Uterus (tissue), 4 donors: ENCODE measurements around the gene SOS2. TPM values are rescaled to one million over a fixed set of nuclear protein-coding genes. Genes with fewer than 3 reads are reported as not detected.
"Not testable (repeated sequence)": the region's sequence is repeated elsewhere in the genome, so short reads cannot be mapped to it uniquely, and the experiment has no call there.

Source experiments
- DNase-seq, 2 donors: peaks; one replicate each; pipeline ENCODE4 v3.0.0-alpha.2; 2019 to 2020
- H3K27ac ChIP-seq, 2 donors: fragments of 200-600 bp; sonication (generic); 1 replicate in 1 of 2; 2 replicates in 1 of 2; pipeline ENCODE4 v1.5.1; 2016 to 2018
- H3K27me3 ChIP-seq, 2 donors: fragments of 200-600 bp; sonication (generic); one replicate each; pipeline ENCODE4 v1.5.1; 2018 to 2019; ENCODE audit warnings: control low read depth in 1 of 2
- H3K36me3 ChIP-seq, 2 donors: fragments of 200-600 bp; sonication (generic); one replicate each; pipeline ENCODE4 v1.5.1; 2019; ENCODE audit warnings: control low read depth in 1 of 2
- H3K4me1 ChIP-seq, 2 donors: fragments of 200-600 bp; sonication (generic); one replicate each; pipeline ENCODE4 v1.5.1; 2018 to 2019; ENCODE audit warnings: control low read depth in 1 of 2
- H3K4me3 ChIP-seq, 2 donors: fragments of 200-600 bp; sonication (generic); 1 replicate in 1 of 2; 2 replicates in 1 of 2; pipeline ENCODE4 v1.5.1; 2018 to 2019; ENCODE audit warnings: mild to moderate bottlenecking in 1 of 2
- H3K9me3 ChIP-seq, 2 donors: fragments of 200-600 bp; sonication (generic); one replicate each; pipeline ENCODE4 v1.5.1; 2019; ENCODE audit warnings: control low read depth in 1 of 2
- CTCF ChIP-seq, 4 experiments: fragments of 200-600 bp in 2 of 4; fragments of 450-650 bp in 2 of 4; sonication (generic) in 2 of 4; IDR thresholded peaks; one replicate each; pipeline ENCODE4 v1.5.1; 2016 to 2019; ENCODE audit warnings: antibody characterized with exemption in 4 of 4, mild to moderate bottlenecking in 2 of 4, moderate library complexity in 1 of 4
- POLR2A ChIP-seq, 2 donors: fragments of 450-650 bp; IDR thresholded peaks; one replicate each; pipeline ENCODE4 v1.6.1; 2016; ENCODE audit warnings: antibody characterized with exemption in 2 of 2, mild to moderate bottlenecking in 1 of 2, moderate library complexity in 1 of 2
- intact Hi-C: fragments of 100-400 bp; cut with DNase I; formaldehyde crosslinking; loops from one replicate; pipeline ENCODE4 v1.15.1; 2023; ENCODE audit warnings: low total_unique reads
- total RNA-seq, 4 donors: library from RNA; depleted of rRNA in 3 of 4; stranded (reverse); fragments of >200 nt in 3 of 4; gene quantifications; one replicate each; pipeline versions ENCODE4 v1.1.0 to v1.2.4, GENCODE V29; 2014 to 2023
- donor health status: DM: yes; HTN: yes; CAD: no.

SOS2 gene
- total RNA-seq, 4 donors from 2014 or later, result 21.8 to 66.9 (median 32.8) TPM

- Histone ChIP-seq H3K9me3 (no peaks in the 10 kb centered on the region), H3K4me1 (no peaks in the 10 kb centered on the region), H3K27ac (peak overlapping the region; percentile 55 to 57), H3K4me3 (no peak overlapping the region), H3K27me3 (no peaks in the 10 kb centered on the region), H3K36me3 (no peaks in the 10 kb centered on the region)
- TF ChIP-seq CTCF (IDR thresholded peaks at IDR 0.05) (no peak), POLR2A (IDR thresholded peaks at IDR 0.05) (no peak)
- intact Hi-C loops, result no loop called here
- no peak for DNase-seq
Observed at GRCh38 chr14:50083467-50084337, 147.7 kb downstream of the SOS2 start.

GRCh38 chr14:50082784-50083466, 148.5 kb downstream of the SOS2 start:
- intact Hi-C loops, result no loop called here
- H3K4me1 ChIP-seq, result no peaks in the 10 kb centered on the region
- H3K9me3 ChIP-seq, result no peaks in the 10 kb centered on the region
- DNase-seq, result peak in 1 of 2 donors; percentile 38
- H3K27ac ChIP-seq, result peak overlapping the region; percentile 55 to 57
- no peaks in the 10 kb centered on the region for H3K36me3 ChIP-seq
- no peak for TF ChIP-seq POLR2A (IDR thresholded peaks at IDR 0.05)
- TF ChIP-seq CTCF (IDR thresholded peaks at IDR 0.05), result no peak
- no peak overlapping the region for H3K4me3 ChIP-seq
- no peaks in the 10 kb centered on the region for H3K27me3 ChIP-seq

GRCh38 chr14:50082308-50082742, 149.1 kb downstream of the SOS2 start:
- Histone ChIP-seq H3K9me3 (no peaks in the 10 kb centered on the region), H3K4me3 (no peak overlapping the region), H3K27ac (peak overlapping the region; percentile 55 to 57), H3K27me3 (no peaks in the 10 kb centered on the region), H3K4me1 (no peaks in the 10 kb centered on the region), H3K36me3 (no peaks in the 10 kb centered on the region)
- TF ChIP-seq POLR2A (IDR thresholded peaks at IDR 0.05), result no peak
- TF ChIP-seq CTCF (IDR thresholded peaks at IDR 0.05), result no peak
- DNase-seq, result no peak
- intact Hi-C loops, result no loop called here

GRCh38 chr14:50079103-50079502, 152.3 kb downstream of the SOS2 start:
- H3K36me3 ChIP-seq, H3K4me3 ChIP-seq, intact Hi-C loops, H3K9me3 ChIP-seq, H3K27ac ChIP-seq, H3K4me1 ChIP-seq, H3K27me3 ChIP-seq, DNase-seq: not testable (repeated sequence)

GRCh38 chr14:50073663-50074062, 157.7 kb downstream of the SOS2 start:
- H3K27me3 ChIP-seq, intact Hi-C loops, DNase-seq, H3K4me1 ChIP-seq, H3K36me3 ChIP-seq, H3K4me3 ChIP-seq, H3K9me3 ChIP-seq, H3K27ac ChIP-seq: not testable (repeated sequence)

GRCh38 chr14:50072395-50072794, 159.0 kb downstream of the SOS2 start:
- DNase-seq, result no peak
- Histone ChIP-seq H3K36me3 (no peaks in the 10 kb centered on the region), H3K27me3 (no peaks in the 10 kb centered on the region), H3K9me3 (no peaks in the 10 kb centered on the region), H3K4me1 (no peaks in the 10 kb centered on the region), H3K27ac (no peak overlapping the region), H3K4me3 (no peak overlapping the region)
- TF ChIP-seq POLR2A (IDR thresholded peaks at IDR 0.05), result no peak
- TF ChIP-seq CTCF (IDR thresholded peaks at IDR 0.05), result no peak
- intact Hi-C loops, result no loop called here
